ENCODE data around the gene PDZRN4.
"Not testable (repeated sequence)": the region's sequence is repeated elsewhere in the genome, so short reads cannot be mapped to it uniquely, and the experiment has no call there.

The PDZRN4 gene

DNA sequence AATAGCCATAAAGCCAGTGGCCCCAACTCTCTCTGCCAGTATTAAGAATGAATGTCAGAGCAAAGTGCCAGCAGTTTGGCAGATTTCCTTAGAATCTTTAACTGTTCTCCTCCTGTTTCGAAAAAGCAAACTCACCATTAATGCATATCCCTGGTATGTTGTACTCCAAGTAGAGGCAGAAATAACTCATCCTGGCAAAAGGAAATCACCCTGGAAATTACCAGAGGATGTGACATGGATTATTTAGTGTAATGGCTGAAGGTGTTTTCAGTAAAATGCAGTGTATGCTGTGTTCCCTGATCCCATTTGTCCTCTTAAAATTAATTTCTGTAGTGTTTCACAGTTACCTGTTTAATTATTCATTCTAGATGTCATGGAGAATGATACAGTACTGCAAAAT lies 105.3 kb downstream of the PDZRN4 start:
- no peak for TF ChIP-seq CTCF (IDR thresholded peaks at IDR 0.05; ENCODE audit: borderline replicate concordance, insufficient read depth, low read depth, low read length)

DNA sequence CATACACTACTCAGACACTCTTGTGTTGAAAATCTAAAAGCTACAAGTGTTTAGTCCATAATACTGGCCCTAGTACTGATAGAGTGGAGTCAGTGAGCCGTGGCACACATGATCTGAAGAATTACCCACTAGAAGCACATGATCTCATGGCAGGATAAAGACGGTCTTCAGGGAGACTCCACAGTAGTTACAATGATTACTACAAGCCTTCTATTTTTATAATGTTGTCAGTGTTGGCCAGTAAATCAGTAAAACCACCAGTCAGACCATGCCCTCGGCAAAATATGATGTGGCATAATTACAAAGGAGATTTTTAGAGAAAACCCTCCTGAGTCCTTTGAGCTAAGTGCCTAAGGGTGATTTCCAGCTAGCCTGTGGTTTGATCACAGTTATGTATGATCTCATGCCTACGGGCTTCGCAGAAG lies 114.9 kb downstream of the PDZRN4 start:
- H3K4me3 ChIP-seq (ENCODE audit: low read depth, low read length) = no peak overlapping the region
- no peak for TF ChIP-seq CTCF (IDR thresholded peaks at IDR 0.05; ENCODE audit: borderline replicate concordance, insufficient read depth, low read depth, low read length)

More for the DNA sequence above, 105.3 kb downstream of the PDZRN4 start:
- no peak overlapping the region for H3K4me3 ChIP-seq (ENCODE audit: low read depth, low read length)

GRCh38 chr12:41304526-41304925 lies 116.4 kb downstream of the PDZRN4 start:
- H3K4me3 ChIP-seq (ENCODE audit: low read depth, low read length) = no peak overlapping the region
- TF ChIP-seq CTCF (IDR thresholded peaks at IDR 0.05; ENCODE audit: borderline replicate concordance, insufficient read depth, low read depth, low read length) = no peak

GRCh38 chr12:41310367-41310766 lies 122.2 kb downstream of the PDZRN4 start:
- no peak overlapping the region for H3K4me3 ChIP-seq (ENCODE audit: low read depth, low read length)
- TF ChIP-seq CTCF (IDR thresholded peaks at IDR 0.05; ENCODE audit: borderline replicate concordance, insufficient read depth, low read depth, low read length) = no peak

DNA sequence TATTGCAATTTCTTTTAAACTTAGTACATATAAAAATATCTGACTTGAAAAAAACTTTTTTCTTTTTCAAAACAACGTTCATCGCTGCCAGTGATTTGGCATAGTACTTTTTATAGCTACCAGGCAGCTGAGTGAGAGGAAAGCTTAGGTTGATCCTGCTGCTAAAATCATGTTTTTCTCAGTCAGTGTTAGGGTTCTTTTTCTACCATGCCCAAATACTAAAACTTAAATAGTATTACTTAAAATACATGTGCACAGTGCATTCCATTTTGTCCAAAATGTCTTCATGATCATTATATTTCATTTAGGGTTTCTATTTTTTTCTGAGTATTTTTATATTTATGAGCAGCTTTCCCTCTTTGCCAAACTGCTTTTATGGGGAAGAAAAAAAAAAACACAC lies 123.8 kb downstream of the PDZRN4 start:
- H3K4me3 ChIP-seq (ENCODE audit: low read depth, low read length) = no peak overlapping the region
- no peak for TF ChIP-seq CTCF (IDR thresholded peaks at IDR 0.05; ENCODE audit: borderline replicate concordance, insufficient read depth, low read depth, low read length)

- H3K4me3 ChIP-seq (ENCODE audit: low read depth, low read length) = not testable (repeated sequence)
These were observed 124.3 kb downstream of the PDZRN4 start for GRCh38 chr12:41312451-41312850.

DNA sequence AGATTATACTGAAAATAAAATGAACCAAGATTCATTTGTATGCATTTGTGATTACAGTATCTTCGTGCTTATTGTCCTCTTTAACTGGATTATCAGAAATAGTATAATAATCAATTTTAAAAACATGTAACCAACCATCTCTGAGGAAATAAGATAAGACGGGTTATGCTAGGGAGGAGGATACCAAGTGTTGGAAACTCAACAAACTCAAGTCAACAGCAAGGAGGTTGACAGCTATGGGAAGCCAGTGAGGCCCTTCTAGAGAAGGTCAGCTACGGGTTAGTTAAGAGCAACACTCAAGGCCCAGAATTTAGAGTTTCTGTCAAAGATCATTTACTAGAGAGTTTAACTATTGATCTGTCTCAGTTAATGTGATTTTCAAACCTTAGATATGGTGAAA lies 137.2 kb downstream of the PDZRN4 start:
- no peak for TF ChIP-seq CTCF (IDR thresholded peaks at IDR 0.05; ENCODE audit: borderline replicate concordance, insufficient read depth, low read depth, low read length)
- H3K4me3 ChIP-seq (ENCODE audit: low read depth, low read length) = no peak overlapping the region

Data from GM12875 (cell line).